Smooth muscle cell (in vitro differentiated cells): ENCODE data around the gene ACTL6B. TPM values are rescaled to one million over a fixed set of nuclear protein-coding genes. Genes with fewer than 3 reads are reported as not detected.
"Not testable (repeated sequence)": the region's sequence is repeated elsewhere in the genome, so short reads cannot be mapped to it uniquely, and the experiment has no call there.

Experiments
- DNase-seq: peaks from one replicate; lab custom pipeline; 2025; ENCODE audit not compliant: unreplicated experiment; lab: John Stamatoyannopoulos, UW
- H2AFZ ChIP-seq: fragments of 200-600 bp; sonication (generic); 2 replicates; pipeline ENCODE4 v1.6.0; 2016; ENCODE audit warnings: antibody characterized with exemption, low read depth, mild to moderate bottlenecking
- H3F3A ChIP-seq: fragments of 200-600 bp; sonication (generic); 2 replicates; pipeline ENCODE4 v1.6.0; 2017; ENCODE audit warnings: antibody characterized with exemption, low read depth
- H3K27ac ChIP-seq: fragments of 200-600 bp; sonication (generic); 2 replicates; pipeline ENCODE4 v1.5.1; 2016; ENCODE audit warnings: low read depth, mild to moderate bottlenecking
- H3K27me3 ChIP-seq: fragments of 200-600 bp; sonication (generic); 2 replicates; pipeline ENCODE4 v1.6.1; 2016; ENCODE audit warnings: low read depth, mild to moderate bottlenecking
- H3K36me3 ChIP-seq: fragments of 200-600 bp; sonication (generic); 2 replicates; pipeline ENCODE4 v1.5.1; 2016; ENCODE audit warnings: low read depth
- H3K4me1 ChIP-seq: fragments of 200-600 bp; sonication (generic); 2 replicates; pipeline ENCODE4 v1.5.1; 2016; ENCODE audit warnings: low read depth
- H3K4me2 ChIP-seq: fragments of 200-600 bp; sonication (generic); 2 replicates; pipeline ENCODE4 v1.6.0; 2016; ENCODE audit warnings: mild to moderate bottlenecking
- H3K4me3 ChIP-seq: fragments of 200-600 bp; sonication (generic); 2 replicates; pipeline ENCODE4 v1.5.1; 2016; ENCODE audit warnings: mild to moderate bottlenecking
- H3K79me2 ChIP-seq: fragments of 200-600 bp; sonication (generic); 2 replicates; pipeline ENCODE4 v1.6.0; 2016; ENCODE audit warnings: low read depth, mild to moderate bottlenecking
- H3K9ac ChIP-seq: fragments of 200-600 bp; sonication (generic); 2 replicates; pipeline ENCODE4 v1.6.0; 2016; ENCODE audit warnings: low read depth
- H3K9me3 ChIP-seq: fragments of 200-600 bp; sonication (generic); replicated peaks from 2 replicates; pipeline ENCODE4 v1.5.1; 2016; ENCODE audit warnings: low read depth
- H4K20me1 ChIP-seq: fragments of 200-600 bp; sonication (generic); 2 replicates; pipeline ENCODE4 v1.6.0; 2016; ENCODE audit warnings: low read depth
- WGBS: methylation state at CpG from one replicate; pipeline ENCODE4 v1.1.7; 2016; ENCODE audit warnings: low lambda C conversion rate; 5-methylcytosine and 5-hydroxymethylcytosine counted together
- polyA plus RNA-seq: library from polyadenylated mRNA; unstranded; fragments of >200 nt; fragmentation: Nextera tagmentation; extraction: Ambion mirVana; gene quantifications from 2 replicates; pipeline ENCODE4 v1.2.1, GENCODE V29; 2016
- total RNA-seq: library from RNA; depleted of rRNA; stranded (reverse); fragments of >200 nt; gene quantifications from 2 replicates; pipeline ENCODE4 v1.2.3, GENCODE V29; 2014
- TF ChIP-seq, protein P1 (sequence below): fragments of 200-600 bp; sonication (generic); IDR thresholded peaks from 2 replicates; pipeline ENCODE4 v1.5.1; 2017; ENCODE audit warnings: borderline replicate concordance, mild to moderate bottlenecking, antibody characterized with exemption; ENCODE audit not compliant: insufficient read depth, poor library complexity, severe bottlenecking

Gene ACTL6B
- not detected in 2 replicates for total RNA-seq
- not detected in 2 replicates for polyA plus RNA-seq

GRCh38 chr7:100655908-100656674 lies at the start of gene ACTL6B:
Gene ACTL6B, minus strand, starts transcription at chr7:100656448. Its CDS starts 94 bp downstream, at chr7:100656354.
- Histone ChIP-seq H3K4me3 (no peak within 1 kb of the TSS), H3K79me2 (no peaks in the 10 kb centered on the region), H4K20me1 (no peaks in the 10 kb centered on the region), H3K4me1 (no peaks in the 10 kb centered on the region), H3K36me3 (no peaks in the 10 kb centered on the region), H3K9ac (no peak within 1 kb of the TSS), H2AFZ (no peak within 1 kb of the TSS), H3K9me3 (no peaks in the 10 kb centered on the region), H3F3A (no peaks in the 10 kb centered on the region), H3K27ac (no peak within 1 kb of the TSS), H3K27me3 (peaks cover 39% of the 10 kb centered on the region), H3K4me2 (peak within 1 kb of the TSS; percentile 59)
- DNase-seq = peak; percentile 11
- TF ChIP-seq, protein P1, sequence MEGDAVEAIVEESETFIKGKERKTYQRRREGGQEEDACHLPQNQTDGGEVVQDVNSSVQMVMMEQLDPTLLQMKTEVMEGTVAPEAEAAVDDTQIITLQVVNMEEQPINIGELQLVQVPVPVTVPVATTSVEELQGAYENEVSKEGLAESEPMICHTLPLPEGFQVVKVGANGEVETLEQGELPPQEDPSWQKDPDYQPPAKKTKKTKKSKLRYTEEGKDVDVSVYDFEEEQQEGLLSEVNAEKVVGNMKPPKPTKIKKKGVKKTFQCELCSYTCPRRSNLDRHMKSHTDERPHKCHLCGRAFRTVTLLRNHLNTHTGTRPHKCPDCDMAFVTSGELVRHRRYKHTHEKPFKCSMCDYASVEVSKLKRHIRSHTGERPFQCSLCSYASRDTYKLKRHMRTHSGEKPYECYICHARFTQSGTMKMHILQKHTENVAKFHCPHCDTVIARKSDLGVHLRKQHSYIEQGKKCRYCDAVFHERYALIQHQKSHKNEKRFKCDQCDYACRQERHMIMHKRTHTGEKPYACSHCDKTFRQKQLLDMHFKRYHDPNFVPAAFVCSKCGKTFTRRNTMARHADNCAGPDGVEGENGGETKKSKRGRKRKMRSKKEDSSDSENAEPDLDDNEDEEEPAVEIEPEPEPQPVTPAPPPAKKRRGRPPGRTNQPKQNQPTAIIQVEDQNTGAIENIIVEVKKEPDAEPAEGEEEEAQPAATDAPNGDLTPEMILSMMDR = no peak
- 13% methylated on average over 39 of the region's 63 CpGs for WGBS

DNA sequence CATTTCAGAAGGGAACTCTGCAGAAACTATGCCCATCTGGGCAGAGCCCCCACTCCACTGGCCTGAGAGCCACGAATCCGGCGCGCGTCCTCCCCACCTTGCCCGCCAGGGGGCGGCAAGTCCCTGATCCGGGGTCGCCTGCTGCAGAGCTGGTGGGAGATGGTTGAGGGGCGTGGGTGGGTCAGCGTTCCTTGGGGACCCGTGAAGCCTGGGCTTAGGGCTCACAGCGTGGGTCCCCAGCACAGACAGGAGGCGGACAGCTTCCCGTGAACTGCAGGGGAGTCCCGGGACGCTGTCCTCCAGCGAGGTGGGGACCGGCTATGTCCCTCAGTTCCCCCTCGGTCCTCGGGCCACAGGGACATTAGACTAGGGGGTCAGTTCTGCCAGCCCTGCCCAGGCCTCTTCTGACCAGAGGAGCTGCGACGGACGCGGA lies 49.1 kb upstream of the ACTL6B start:
- no peaks in the 10 kb centered on the region for H3K9me3 ChIP-seq
- TF ChIP-seq, protein P1 = peak; percentile 92
- no peaks in the 10 kb centered on the region for H3F3A ChIP-seq
- H3K27ac ChIP-seq = peak overlapping the region; percentile 45
- peak overlapping the region; percentile 80 for H2AFZ ChIP-seq
- peaks cover 14% of the 10 kb centered on the region for H3K79me2 ChIP-seq
- H3K9ac ChIP-seq = peak overlapping the region; percentile 64
- DNase-seq = peak; percentile 91
- H3K36me3 ChIP-seq = no peaks in the 10 kb centered on the region
- no peaks in the 10 kb centered on the region for H4K20me1 ChIP-seq
- 1% methylated on average over 25 of the region's 25 CpGs for WGBS
- no peaks in the 10 kb centered on the region for H3K27me3 ChIP-seq
- H3K4me1 ChIP-seq = peaks cover 7% of the 10 kb centered on the region
- peak overlapping the region; percentile 89 for H3K4me2 ChIP-seq
- H3K4me3 ChIP-seq = peak overlapping the region; percentile 89

GRCh38 chr7:100701089-100701488 lies 44.8 kb upstream of the ACTL6B start:
- not testable (repeated sequence) for H2AFZ ChIP-seq, H3K4me3 ChIP-seq, H3K27ac ChIP-seq, H3K4me1 ChIP-seq, H4K20me1 ChIP-seq, DNase-seq, H3K9ac ChIP-seq, H3K36me3 ChIP-seq, H3K27me3 ChIP-seq, H3K79me2 ChIP-seq, H3K9me3 ChIP-seq, H3F3A ChIP-seq, H3K4me2 ChIP-seq
- WGBS = 93% methylated on average over 3 of the region's 3 CpGs

DNA sequence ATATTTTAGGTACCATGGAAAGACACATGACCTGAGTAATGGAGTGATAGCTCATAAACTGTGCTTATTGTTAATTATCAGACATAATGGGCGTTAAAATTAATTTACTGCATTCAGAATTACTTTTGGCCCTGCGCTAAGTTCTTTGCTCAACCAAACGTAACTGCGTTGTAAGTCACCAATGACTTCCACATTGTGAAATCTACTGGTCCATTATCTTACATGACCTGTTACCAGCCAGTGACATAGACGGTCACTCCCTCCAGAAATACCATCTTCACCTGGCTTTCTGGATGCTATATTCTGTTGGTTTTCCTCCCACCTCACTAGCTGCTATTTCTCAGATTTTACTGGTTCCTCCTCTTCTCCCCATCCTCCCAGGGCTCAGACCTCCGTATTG lies 42.8 kb upstream of the ACTL6B start:
- H4K20me1 ChIP-seq = no peaks in the 10 kb centered on the region
- no peaks in the 10 kb centered on the region for H3K27me3 ChIP-seq
- TF ChIP-seq, protein P1 = no peak
- no peak overlapping the region for H3K4me3 ChIP-seq
- no peaks in the 10 kb centered on the region for H3K4me1 ChIP-seq
- no peak overlapping the region for H3K4me2 ChIP-seq
- no peaks in the 10 kb centered on the region for H3K79me2 ChIP-seq
- DNase-seq = no peak
- no peak overlapping the region for H2AFZ ChIP-seq
- H3K36me3 ChIP-seq = no peaks in the 10 kb centered on the region
- no peak overlapping the region for H3K9ac ChIP-seq
- H3K9me3 ChIP-seq = no peaks in the 10 kb centered on the region
- H3K27ac ChIP-seq = no peak overlapping the region
- H3F3A ChIP-seq = peaks cover 6% of the 10 kb centered on the region
- 77% methylated on average over 6 of the region's 6 CpGs for WGBS
